K562 (cell line): ENCODE data around the gene PRKCB. TPM values are rescaled to one million over a fixed set of nuclear protein-coding genes. Genes with fewer than 3 reads are reported as not detected.

Experiments
- ATAC-seq: fragments of 200-7000 bp; cut with Tn5 transposase; 3 replicates; pipeline ENCODE4 v1.9.1; 2020; ENCODE audit warnings: moderate library complexity
- BruUV-seq: library from RNA; stranded (reverse); fragments of 400-500 nt; replicated peaks from 2 replicates; lab custom pipeline; 2021; lab: Mats Ljungman, UMichigan
- CTCF ChIA-PET: fragments of 300-600 bp; formaldehyde crosslinking; extraction: SDS; loops from one replicate; lab custom pipeline; 2021; ENCODE audit warnings: low intra/inter-chr PET ratio; lab: Yijun Ruan, JAX
- POLR2A ChIA-PET: fragments of 300-600, 350-650 bp; sonication (Branson Sonifier 250); formaldehyde crosslinking; extraction: SDS; loops from one replicate; lab custom pipeline; 2021; ENCODE audit warnings: antibody characterized with exemption, inconsistent platforms; lab: Yijun Ruan, JAX
- DNase-seq, 4 experiments: peaks; one replicate each; pipeline versions ENCODE4 v3.0.0 to v3.0.0-alpha.2; 2011 to 2018; ENCODE audit warnings: low spot score in 3 of 4, mixed read lengths in 3 of 4; ENCODE audit errors: extremely low read depth in 1 of 4
- FAIRE-seq: peaks from 2 replicates; lab custom pipeline; 2011; peaks lifted over from hg19 to GRCh38; lab: Jason Lieb, UNC
- H2AFZ ChIP-seq: 2 replicates; pipeline ENCODE4 v1.6.0; 2011; ENCODE audit warnings: low read depth, low read length, control low read depth, inconsistent platforms
- H3K27ac ChIP-seq: fragments of 200-600 bp; 3 replicates; pipeline ENCODE4 v1.8.0; 2011; ENCODE audit warnings: low read depth, mild to moderate bottlenecking, control low read depth, inconsistent platforms, low read length, moderate library complexity, mixed read lengths; ENCODE audit errors: extremely low read depth
- H3K27me3 ChIP-seq, 2 experiments: fragments of 300-600 bp in 1 of 2; 2 replicates in 1 of 2; 3 replicates in 1 of 2; pipeline versions ENCODE4 v1.6.0 to v1.8.0; 2011; ENCODE audit warnings: inconsistent platforms in 2 of 2, low read length in 2 of 2, mild to moderate bottlenecking in 1 of 2, mixed read lengths in 1 of 2, moderate library complexity in 1 of 2; ENCODE audit not compliant: control insufficient read depth in 2 of 2, insufficient read depth in 2 of 2
- H3K36me3 ChIP-seq: fragments of 300-600 bp; 3 replicates; pipeline ENCODE4 v1.8.0; 2011; ENCODE audit warnings: mild to moderate bottlenecking, low read length, inconsistent platforms; ENCODE audit not compliant: control insufficient read depth, insufficient read depth
- H3K4me1 ChIP-seq, 2 experiments: fragments of 200-600 bp in 1 of 2; replicated peaks in 1 of 2; 2 replicates in 1 of 2; 3 replicates in 1 of 2; pipeline versions ENCODE4 v1.5.1 to v1.8.0; 2011; ENCODE audit warnings: inconsistent platforms in 2 of 2, low read length in 2 of 2, mild to moderate bottlenecking in 1 of 2, mixed read lengths in 1 of 2, moderate library complexity in 1 of 2; ENCODE audit not compliant: control insufficient read depth in 2 of 2, insufficient read depth in 2 of 2
- H3K4me2 ChIP-seq: 2 replicates; pipeline ENCODE4 v1.6.1; 2011; ENCODE audit warnings: low read length, control low read depth, inconsistent platforms, mixed read lengths; ENCODE audit not compliant: insufficient read depth
- H3K4me3 ChIP-seq: fragments of 200-600 bp; sonication (generic), shearing (Covaris generic); 2 replicates; pipeline ENCODE4 v1.5.1; 2016; ENCODE audit warnings: control low read depth, inconsistent platforms
- H3K79me2 ChIP-seq: fragments of 200-600 bp; 3 replicates; pipeline ENCODE4 v1.8.0; 2011; ENCODE audit warnings: low read length, inconsistent platforms; ENCODE audit not compliant: control insufficient read depth, insufficient read depth
- H3K9ac ChIP-seq, 2 experiments: 2 replicates each; pipeline versions ENCODE4 v1.6.0 to v1.6.1; 2011; ENCODE audit warnings: low read depth in 2 of 2, low read length in 2 of 2, control low read depth in 1 of 2, inconsistent platforms in 1 of 2, mild to moderate bottlenecking in 1 of 2, mixed read lengths in 1 of 2; ENCODE audit not compliant: insufficient read depth in 1 of 2
- H3K9me1 ChIP-seq: one replicate; pipeline ENCODE4 v1.6.0; 2011; ENCODE audit warnings: inconsistent platforms, mild to moderate bottlenecking, low read length, moderate library complexity; ENCODE audit not compliant: control insufficient read depth, insufficient read depth
- H3K9me3 ChIP-seq: replicated peaks from 2 replicates; pipeline ENCODE4 v1.5.1; 2011; ENCODE audit warnings: low read depth, low read length, inconsistent platforms; ENCODE audit not compliant: control insufficient read depth, insufficient read depth
- H4K20me1 ChIP-seq: replicated peaks from 2 replicates; pipeline ENCODE4 v1.6.1; 2011; ENCODE audit warnings: low read length, inconsistent platforms, mixed read lengths; ENCODE audit not compliant: control insufficient read depth, insufficient read depth
- ARID1B ChIP-seq: fragments of 450-650 bp; IDR thresholded peaks from 2 replicates; pipeline ENCODE4 v1.6.1; 2016; ENCODE audit warnings: antibody characterized with exemption, mild to moderate bottlenecking, inconsistent platforms
- BCL6 ChIP-seq: fragments of 250-450 bp; sonication (Bioruptor Pico); IDR thresholded peaks from 2 replicates; pipeline ENCODE4 v1.4.0; 2020
- CHD1 ChIP-seq: fragments of 200-600 bp; sonication (generic); IDR thresholded peaks from one replicate; pipeline ENCODE4 v1.6.1; 2012; ENCODE audit warnings: mild to moderate bottlenecking, moderate library complexity, low read length, inconsistent platforms
- ETV1 ChIP-seq: fragments of 450-650 bp; conservative IDR thresholded peaks from 2 replicates; pipeline ENCODE4 v1.6.1; 2016; ENCODE audit warnings: missing genetic modification characterization, control low read depth, low read depth, missing compliant biosample characterization
- FOXO4 ChIP-seq: fragments of 450-650 bp; formaldehyde crosslinking; IDR thresholded peaks from 2 replicates; pipeline ENCODE4 v1.4.0; 2020; ENCODE audit warnings: mild to moderate bottlenecking, moderate library complexity
- HMGN3 ChIP-seq: IDR thresholded peaks from 2 replicates; pipeline ENCODE4 v1.6.1; 2011; ENCODE audit warnings: borderline replicate concordance, low read depth, mild to moderate bottlenecking, mixed read lengths, low read length; ENCODE audit not compliant: insufficient read length; ENCODE audit errors: extremely low read depth
- NFIX ChIP-seq: fragments of 250-450 bp; sonication (Bioruptor Pico); IDR thresholded peaks from 2 replicates; pipeline ENCODE4 v1.4.0; 2020; ENCODE audit warnings: low read depth, mild to moderate bottlenecking, moderate library complexity
- SRSF9 ChIP-seq: fragments of 200-400 bp; formaldehyde crosslinking; IDR thresholded peaks from 2 replicates; pipeline ENCODE4 v1.6.1; 2017; ENCODE audit warnings: low read depth, low read length, borderline replicate concordance
- STAT5B ChIP-seq: fragments of 250-450 bp; sonication (Bioruptor Pico); IDR thresholded peaks from 2 replicates; pipeline ENCODE4 v1.8.0; 2021; ENCODE audit warnings: mild to moderate bottlenecking, inconsistent platforms
- XRCC4 ChIP-seq: IDR thresholded peaks from one replicate; pipeline ENCODE4 v1.6.1; 2011; ENCODE audit not compliant: insufficient read depth, insufficient read length; ENCODE audit errors: extremely low read depth
- ZBTB9 ChIP-seq: fragments of 450-650 bp; formaldehyde crosslinking; IDR thresholded peaks from 2 replicates; pipeline ENCODE4 v1.4.0; 2020; ENCODE audit warnings: mild to moderate bottlenecking, moderate library complexity
- ZFP1 ChIP-seq: fragments of 450-650 bp; formaldehyde crosslinking; IDR thresholded peaks from 2 replicates; pipeline ENCODE4 v1.4.0; 2020; ENCODE audit warnings: mild to moderate bottlenecking, mixed read lengths
- ZNF124 ChIP-seq: sonication (generic); formaldehyde crosslinking; IDR thresholded peaks from 2 replicates; pipeline ENCODE4 v1.8.1; 2022; ENCODE audit warnings: missing genetic modification reagents
- ZNF695 ChIP-seq: fragments of 450-650 bp; formaldehyde crosslinking; IDR thresholded peaks from 2 replicates; pipeline ENCODE4 v1.4.0; 2020; ENCODE audit warnings: mild to moderate bottlenecking, moderate library complexity
- WGBS: fragments of 100-300 bp; shearing (Covaris generic); methylation state at CpG from one replicate; pipeline ENCODE4 v1.1.6; 2016; ENCODE audit warnings: low coverage, mixed read lengths; ENCODE audit not compliant: insufficient coverage; ENCODE audit errors: missing lambda C conversion rate; 5-methylcytosine and 5-hydroxymethylcytosine counted together
- in situ Hi-C: fragments of 300-500 bp; cut with MboI; formaldehyde crosslinking; loops from 4 replicates; pipeline ENCODE4 v1.15.0; 2018; ENCODE audit warnings: inconsistent platforms, mixed read lengths
- intact Hi-C: fragments of 100-400 bp; cut with micrococcal nuclease; formaldehyde crosslinking; loops from 2 replicates; pipeline ENCODE4 v1.14.2; 2022
- polyA plus RNA-seq, 8 experiments: library from polyadenylated mRNA; depleted of rRNA in 4 of 8; stranded (reverse) in 5 of 8; unstranded in 3 of 8; fragments of >200 nt; fragmentation: Nextera tagmentation in 2 of 8; fragmentation: Illumina TruSeq in 1 of 8; extraction: Ambion mirVana in 2 of 8; extraction: Trizol in 1 of 8; gene quantifications; 2 replicates each; pipeline versions ENCODE4 v1.2.1 to v1.2.3, GENCODE V29; 2011 to 2014; ENCODE audit warnings: inconsistent platforms in 1 of 8, missing spikeins in 1 of 8
- total RNA-seq, 7 experiments: library from RNA; depleted of rRNA in 6 of 7; stranded (reverse); fragments of >200 nt in 6 of 7; fragmentation: Illumina TruSeq in 2 of 7; extraction: Trizol in 2 of 7; gene quantifications; 2 replicates each; pipeline versions ENCODE4 v1.2.1 to v1.2.3, GENCODE V29; 2011 to 2021; ENCODE audit warnings: low replicate concordance in 1 of 7

Gene PRKCB
- total and polyA plus RNA-seq, 9 of the 15 experiments (the other 6 are each of a cell fraction or from before 2014, with no cell fraction given) = 49.9 to 276 (median 148) TPM

GRCh38 chr16:23861874-23862273 is 26.1 kb downstream of the PRKCB start:
- in situ Hi-C loops = no loop called here
- ChIA-PET POLR2A (interaction anchor here (0.6 to 2.8 kb wide), 7 partner anchors 9 to 91 kb away, joined by 3 to 14 read pairs (median 5); no protein-coding TSS in a partner anchor), CTCF (no interaction called here)
- H3K9me1 ChIP-seq = peaks cover 10% of the 10 kb centered on the region
- BruUV-seq = no TSS peak
- H3K9ac ChIP-seq = no peak overlapping the region
- no peak overlapping the region for H3K4me3 ChIP-seq
- ATAC-seq (no peak), FAIRE-seq (no peak), DNase-seq (no peak)
- peaks cover 57% of the 10 kb centered on the region; the same call in 2 of the 3 replicates for H3K36me3 ChIP-seq
- H3K27me3 ChIP-seq = no peaks in the 10 kb centered on the region
- H3K4me1 ChIP-seq = peaks cover 29 to 53% of the 10 kb centered on the region in 2 experiments
- H3K9me3 ChIP-seq = no peaks in the 10 kb centered on the region
- TF ChIP-seq HMGN3 (no peak), SRSF9 (no peak), ARID1B (0 out of 2 replicates have a peak, but pooled peaks have one; percentile 11), XRCC4 (no peak)
- peak overlapping the region; percentile 21; the same call in 1 of the 3 replicates for H3K27ac ChIP-seq
- 8% methylated on average over 3 of the region's 3 CpGs for WGBS
- H4K20me1 ChIP-seq = peaks cover 50% of the 10 kb centered on the region
- H3K4me2 ChIP-seq = no peak overlapping the region; the same call in 1 of the 2 replicates
- H2AFZ ChIP-seq = no peak overlapping the region
- intact Hi-C loops = no loop called here
- H3K79me2 ChIP-seq = peaks cover 96% of the 10 kb centered on the region

GRCh38 chr16:23862556-23862955 is 26.8 kb downstream of the PRKCB start:
- FAIRE-seq (no peak), DNase-seq (no peak), ATAC-seq (no peak)
- no peak overlapping the region for H2AFZ ChIP-seq
- ChIA-PET POLR2A (interaction anchor here (0.6 to 2.8 kb wide), 5 partner anchors 8 to 593 kb away, joined by 3 to 14 read pairs (median 6); no protein-coding TSS in a partner anchor), CTCF (no interaction called here)
- no peak overlapping the region for H3K4me2 ChIP-seq
- no peak overlapping the region for H3K4me3 ChIP-seq
- peaks cover 96% of the 10 kb centered on the region for H3K79me2 ChIP-seq
- H4K20me1 ChIP-seq = peaks cover 44% of the 10 kb centered on the region
- H3K27ac ChIP-seq = peak overlapping the region; percentile 21; the same call in 1 of the 3 replicates
- BruUV-seq = no TSS peak
- WGBS = 69% methylated on average over 6 of the region's 6 CpGs
- intact Hi-C loops = no loop called here
- H3K9ac ChIP-seq = no peak overlapping the region
- H3K9me1 ChIP-seq = peaks cover 7% of the 10 kb centered on the region
- no peaks in the 10 kb centered on the region for H3K9me3 ChIP-seq
- peaks cover 24 to 47% of the 10 kb centered on the region in 2 experiments for H3K4me1 ChIP-seq
- in situ Hi-C loops = no loop called here
- H3K36me3 ChIP-seq = peaks cover 59% of the 10 kb centered on the region; the same call in 2 of the 3 replicates
- no peaks in the 10 kb centered on the region for H3K27me3 ChIP-seq
- TF ChIP-seq ZNF124 (no peak), ZFP1 (CRISPR knock-in tag) (peak; percentile 71; the same call in 1 of the 2 replicates), CHD1 (no peak), STAT5B (0 out of 2 replicates have a peak, but pooled peaks have one; percentile 59), ZBTB9 (CRISPR knock-in tag) (peak; percentile 45; the same call in 1 of the 2 replicates), NFIX (CRISPR knock-in tag) (0 out of 2 replicates have a peak, but pooled peaks have one; percentile 24), FOXO4 (CRISPR knock-in tag) (0 out of 2 replicates have a peak, but pooled peaks have one; percentile 69), BCL6 (0 out of 2 replicates have a peak, but pooled peaks have one; percentile 40), ZNF695 (CRISPR knock-in tag) (no peak), ETV1 (peak; percentile 41; the same call in 1 of the 2 replicates)
